ENCODE measurements around the gene HSD17B3.

Gene HSD17B3

DNA sequence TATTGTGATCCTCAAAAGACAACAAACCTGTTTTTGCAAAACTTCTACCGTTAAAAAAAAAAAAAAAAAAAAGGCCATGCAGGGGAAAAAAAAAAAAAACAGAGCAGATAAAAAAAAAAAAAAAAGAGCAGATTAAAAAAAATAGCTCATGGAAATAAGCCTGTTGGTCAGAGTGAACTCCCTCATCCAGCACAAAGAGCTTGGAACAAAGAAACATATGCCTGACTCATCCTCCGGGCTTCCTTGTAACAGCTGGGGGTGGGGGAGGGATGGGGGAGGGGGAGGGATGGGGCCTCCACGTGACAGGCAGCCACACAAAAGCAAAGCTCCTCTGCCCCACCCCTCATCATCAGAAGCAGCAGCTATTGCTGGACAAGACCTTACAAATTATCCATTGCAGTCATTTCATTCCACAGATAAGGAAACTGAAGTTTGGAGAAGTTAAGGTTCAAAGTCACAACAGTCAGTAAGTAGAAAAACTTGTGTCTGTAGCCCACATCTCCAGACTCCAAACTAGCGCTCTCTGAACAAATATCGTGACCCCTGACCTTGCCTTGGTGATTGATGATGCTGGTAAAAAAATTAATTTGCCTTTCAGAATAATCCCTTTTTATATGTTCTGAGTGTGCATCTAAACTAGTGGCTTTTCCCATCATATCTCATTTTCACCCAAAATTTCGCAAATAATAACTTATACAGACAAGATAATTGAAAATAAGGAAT, 42.6 kb upstream of the HSD17B3 start:
- Histone ChIP-seq H3K79me2 (ENCODE audit: control insufficient read depth, insufficient read depth, low read length, poor library complexity) (no peaks in the 10 kb centered on the region), H3K27ac (ENCODE audit: low read depth, low read length) (no peak overlapping the region), H3K23ac (ENCODE audit: low read length) (no peak overlapping the region), H2BK12ac (ENCODE audit: low read length) (no peak overlapping the region), H3K4ac (ENCODE audit: low read depth, low read length) (no peak overlapping the region), H3K4me2 (ENCODE audit: low read length) (no peak overlapping the region), H3K36me3 (ENCODE audit: control insufficient read depth in 1 of 2, insufficient read depth in 2 of 2, low read length in 2 of 2) (peaks cover 5 to 14% of the 10 kb centered on the region in 2 experiments), H3K18ac (ENCODE audit: low read length) (no peak overlapping the region), H3K4me1 (ENCODE audit: control insufficient read depth in 1 of 2, insufficient read depth in 2 of 2, low read length in 2 of 2) (peaks cover 0 to 4% of the 10 kb centered on the region in 2 experiments), H3K79me1 (ENCODE audit: low read length) (peaks cover 7% of the 10 kb centered on the region), H2AK5ac (ENCODE audit: low read length) (no peak overlapping the region), H3K4me3 (ENCODE audit: low read depth, low read length) (no peak overlapping the region), H3K9me3 (ENCODE audit: insufficient read depth, low read depth, low read length) (peaks cover 7% of the 10 kb centered on the region), H3K27me3 (ENCODE audit: insufficient read depth, low read length) (no peaks in the 10 kb centered on the region), H4K12ac (ENCODE audit: low read depth, low read length) (no peak overlapping the region), H2BK5ac (ENCODE audit: low read depth, low read length, poor library complexity) (no peak overlapping the region), H4K91ac (ENCODE audit: low read depth, low read length) (no peak overlapping the region), H2AFZ (ENCODE audit: insufficient read depth, low read length, poor library complexity) (no peak overlapping the region), H3K14ac (ENCODE audit: low read length) (no peak overlapping the region), H3K9ac (ENCODE audit: low read length) (no peak overlapping the region), H4K8ac (ENCODE audit: low read depth, low read length) (no peak overlapping the region), H2BK120ac (ENCODE audit: insufficient read depth, low read length, poor library complexity) (no peak overlapping the region)
- WGBS (ENCODE audit: extremely low coverage, insufficient coverage, insufficient read length), result no CpG with 5 or more reads among the region's 6 CpGs
- DNase-seq, result peak in 1 of 2 donors; percentile 46

DNA sequence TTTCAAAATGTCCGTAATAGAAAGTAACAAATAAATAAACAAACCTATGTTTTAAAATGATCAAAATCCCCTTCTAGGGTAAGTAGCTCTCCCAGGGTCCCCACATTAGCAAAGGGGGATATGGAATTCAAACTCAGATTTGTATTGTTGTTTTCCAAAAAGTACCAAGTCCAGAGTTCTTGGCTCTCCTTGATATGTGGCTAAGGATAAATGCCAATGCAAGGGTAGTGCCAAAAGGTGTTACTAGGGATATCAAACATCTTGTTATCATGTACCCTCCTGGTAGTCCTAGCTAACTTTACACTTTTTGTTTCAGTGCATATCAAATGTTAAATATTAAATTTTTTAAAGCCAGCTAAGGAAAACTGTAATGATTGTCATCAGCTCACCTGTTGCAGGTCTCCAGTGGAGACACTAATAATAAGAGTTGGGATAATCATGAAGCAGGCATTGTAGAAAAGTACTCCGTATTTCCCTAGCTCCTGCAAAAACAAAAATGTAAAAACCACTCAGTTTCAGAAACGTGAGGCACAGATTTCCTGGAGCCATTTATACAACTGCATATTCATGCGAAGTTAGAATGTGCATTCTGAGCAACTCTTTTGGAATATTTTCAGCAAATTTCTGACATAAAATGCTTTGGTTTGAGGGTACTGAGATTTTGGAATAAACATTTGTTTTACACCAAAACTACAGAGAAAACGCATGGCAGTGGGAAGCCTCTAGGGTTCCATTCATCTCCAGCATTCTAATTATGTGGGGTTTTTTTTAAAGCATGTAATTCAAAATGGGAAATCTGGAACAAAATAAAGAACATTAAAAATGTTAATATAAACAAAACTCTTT, 41.8 kb upstream of the HSD17B3 start:
- Histone ChIP-seq H3K9me3 (ENCODE audit: insufficient read depth, low read depth, low read length) (peaks cover 7% of the 10 kb centered on the region), H4K91ac (ENCODE audit: low read depth, low read length) (no peak overlapping the region), H3K4ac (ENCODE audit: low read depth, low read length) (no peak overlapping the region), H3K4me2 (ENCODE audit: low read length) (no peak overlapping the region), H2BK120ac (ENCODE audit: insufficient read depth, low read length, poor library complexity) (no peak overlapping the region), H3K79me2 (ENCODE audit: control insufficient read depth, insufficient read depth, low read length, poor library complexity) (no peaks in the 10 kb centered on the region), H3K9ac (ENCODE audit: low read length) (no peak overlapping the region), H3K4me1 (ENCODE audit: control insufficient read depth in 1 of 2, insufficient read depth in 2 of 2, low read length in 2 of 2) (peaks cover 0 to 4% of the 10 kb centered on the region in 2 experiments), H2BK12ac (ENCODE audit: low read length) (no peak overlapping the region), H4K12ac (ENCODE audit: low read depth, low read length) (no peak overlapping the region), H2BK5ac (ENCODE audit: low read depth, low read length, poor library complexity) (no peak overlapping the region), H3K23ac (ENCODE audit: low read length) (no peak overlapping the region), H2AFZ (ENCODE audit: insufficient read depth, low read length, poor library complexity) (no peak overlapping the region), H3K27ac (ENCODE audit: low read depth, low read length) (no peak overlapping the region), H3K79me1 (ENCODE audit: low read length) (peaks cover 7% of the 10 kb centered on the region), H3K18ac (ENCODE audit: low read length) (no peak overlapping the region), H3K14ac (ENCODE audit: low read length) (no peak overlapping the region), H3K27me3 (ENCODE audit: insufficient read depth, low read length) (no peaks in the 10 kb centered on the region), H4K8ac (ENCODE audit: low read depth, low read length) (no peak overlapping the region), H3K36me3 (ENCODE audit: control insufficient read depth in 1 of 2, insufficient read depth in 2 of 2, low read length in 2 of 2) (peaks cover 5 to 14% of the 10 kb centered on the region in 2 experiments), H3K4me3 (ENCODE audit: low read depth, low read length) (no peak overlapping the region), H2AK5ac (ENCODE audit: low read length) (no peak overlapping the region)
- no CpG with 5 or more reads among the region's 5 CpGs for WGBS (ENCODE audit: extremely low coverage, insufficient coverage, insufficient read length)
- no peak for DNase-seq

DNA sequence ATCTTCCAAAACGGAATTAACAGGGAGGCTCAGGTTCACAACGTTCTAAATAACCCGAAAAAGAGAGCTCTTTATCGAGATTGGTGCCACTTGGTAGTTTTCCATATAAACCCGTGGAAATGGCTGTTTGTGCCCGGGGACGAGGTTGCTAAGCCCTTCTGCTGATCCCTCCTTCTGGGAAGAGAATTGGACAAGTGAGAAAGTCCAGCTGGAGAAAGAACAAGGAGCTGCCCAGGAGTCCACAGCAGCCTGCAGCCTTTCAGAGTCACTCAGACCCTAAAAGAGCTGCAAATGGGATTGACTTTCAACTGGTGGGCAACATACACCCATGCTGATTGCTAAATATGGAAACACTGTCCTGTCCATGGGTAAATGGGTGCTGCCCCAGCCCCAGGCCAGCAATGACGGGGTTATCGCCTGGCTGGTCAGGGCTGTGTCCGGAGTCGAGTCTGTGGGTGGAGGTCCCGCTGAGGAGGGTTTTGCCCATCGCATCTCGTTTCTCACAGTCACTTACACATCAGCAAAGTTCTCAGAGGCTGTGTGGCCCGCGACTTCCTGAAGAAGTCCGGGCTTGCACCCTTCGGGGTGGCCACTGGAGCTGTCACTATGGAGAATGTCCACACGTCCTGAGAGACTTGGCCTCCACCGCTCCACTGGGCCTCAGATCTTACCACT, 40.7 kb upstream of the HSD17B3 start:
- peak overlapping the region; percentile 14 for H3K18ac ChIP-seq (ENCODE audit: low read length)
- H3K9me3 ChIP-seq (ENCODE audit: insufficient read depth, low read depth, low read length), result peaks cover 2% of the 10 kb centered on the region
- no peak overlapping the region for H3K27ac ChIP-seq (ENCODE audit: low read depth, low read length)
- no peak overlapping the region for H2BK5ac ChIP-seq (ENCODE audit: low read depth, low read length, poor library complexity)
- H3K23ac ChIP-seq (ENCODE audit: low read length), result no peak overlapping the region
- no peak overlapping the region for H3K9ac ChIP-seq (ENCODE audit: low read length)
- no peak overlapping the region for H4K12ac ChIP-seq (ENCODE audit: low read depth, low read length)
- H2AK5ac ChIP-seq (ENCODE audit: low read length), result peak overlapping the region; percentile 5
- no CpG with 5 or more reads among the region's 20 CpGs for WGBS (ENCODE audit: extremely low coverage, insufficient coverage, insufficient read length)
- H3K4me1 ChIP-seq (ENCODE audit: control insufficient read depth in 1 of 2, insufficient read depth in 2 of 2, low read length in 2 of 2), result peaks cover 0 to 4% of the 10 kb centered on the region in 2 experiments
- peaks cover 7% of the 10 kb centered on the region for H3K79me1 ChIP-seq (ENCODE audit: low read length)
- H3K79me2 ChIP-seq (ENCODE audit: control insufficient read depth, insufficient read depth, low read length, poor library complexity), result no peaks in the 10 kb centered on the region
- DNase-seq, result no peak
- no peak overlapping the region for H3K4me2 ChIP-seq (ENCODE audit: low read length)
- H3K36me3 ChIP-seq (ENCODE audit: control insufficient read depth in 1 of 2, insufficient read depth in 2 of 2, low read length in 2 of 2), result peaks cover 5 to 10% of the 10 kb centered on the region in 2 experiments
- H4K91ac ChIP-seq (ENCODE audit: low read depth, low read length), result peak overlapping the region; percentile 35
- H4K8ac ChIP-seq (ENCODE audit: low read depth, low read length), result no peak overlapping the region
- no peak overlapping the region for H2AFZ ChIP-seq (ENCODE audit: insufficient read depth, low read length, poor library complexity)
- peak overlapping the region; percentile 43 for H3K14ac ChIP-seq (ENCODE audit: low read length)
- peak overlapping the region; percentile 91 for H2BK12ac ChIP-seq (ENCODE audit: low read length)
- no peak overlapping the region for H3K4me3 ChIP-seq (ENCODE audit: low read depth, low read length)
- H3K27me3 ChIP-seq (ENCODE audit: insufficient read depth, low read length), result no peaks in the 10 kb centered on the region
- H2BK120ac ChIP-seq (ENCODE audit: insufficient read depth, low read length, poor library complexity), result peak overlapping the region; percentile 36
- H3K4ac ChIP-seq (ENCODE audit: low read depth, low read length), result peak overlapping the region; percentile 24

DNA sequence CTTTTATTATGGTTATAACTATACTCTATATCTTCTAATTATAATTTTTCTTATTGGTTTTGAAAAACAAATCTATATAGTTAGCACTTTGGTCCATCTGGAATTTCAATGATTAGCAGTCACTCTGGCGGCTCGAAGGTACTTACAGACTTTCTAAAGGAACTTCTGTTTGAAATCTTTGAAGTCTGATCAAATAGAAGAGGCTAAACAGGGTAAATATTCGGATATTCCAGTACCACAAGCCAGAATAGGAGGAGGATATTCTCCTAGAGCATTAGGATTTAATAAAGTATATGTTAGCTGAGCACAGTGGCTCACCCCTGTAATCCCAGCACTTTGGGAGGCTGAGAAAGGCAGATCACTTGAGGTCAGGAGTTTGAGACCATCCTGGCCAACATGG, 38.7 kb upstream of the HSD17B3 start:
- H3K79me1 ChIP-seq (ENCODE audit: low read length), result peaks cover 6% of the 10 kb centered on the region
- no peak overlapping the region for H3K4me3 ChIP-seq (ENCODE audit: low read depth, low read length)
- no peak overlapping the region for H4K8ac ChIP-seq (ENCODE audit: low read depth, low read length)
- H3K79me2 ChIP-seq (ENCODE audit: control insufficient read depth, insufficient read depth, low read length, poor library complexity), result no peaks in the 10 kb centered on the region
- DNase-seq, result no peak
- H3K27me3 ChIP-seq (ENCODE audit: insufficient read depth, low read length), result no peaks in the 10 kb centered on the region
- no peak overlapping the region for H3K4ac ChIP-seq (ENCODE audit: low read depth, low read length)
- no peak overlapping the region for H3K18ac ChIP-seq (ENCODE audit: low read length)
- H3K4me1 ChIP-seq (ENCODE audit: control insufficient read depth in 1 of 2, insufficient read depth in 2 of 2, low read length in 2 of 2), result peaks cover 0 to 4% of the 10 kb centered on the region in 2 experiments
- H3K9me3 ChIP-seq (ENCODE audit: insufficient read depth, low read depth, low read length), result peaks cover 2% of the 10 kb centered on the region
- no peak overlapping the region for H2BK120ac ChIP-seq (ENCODE audit: insufficient read depth, low read length, poor library complexity)
- H2BK12ac ChIP-seq (ENCODE audit: low read length), result peak overlapping the region; percentile 40
- H3K36me3 ChIP-seq (ENCODE audit: control insufficient read depth in 1 of 2, insufficient read depth in 2 of 2, low read length in 2 of 2), result peaks cover 5 to 10% of the 10 kb centered on the region in 2 experiments
- no peak overlapping the region for H2AFZ ChIP-seq (ENCODE audit: insufficient read depth, low read length, poor library complexity)
- H2BK5ac ChIP-seq (ENCODE audit: low read depth, low read length, poor library complexity), result no peak overlapping the region
- H2AK5ac ChIP-seq (ENCODE audit: low read length), result peak overlapping the region; percentile 21
- H3K27ac ChIP-seq (ENCODE audit: low read depth, low read length), result no peak overlapping the region
- WGBS (ENCODE audit: extremely low coverage, insufficient coverage, insufficient read length), result no CpG with 5 or more reads among the region's 3 CpGs
- H4K91ac ChIP-seq (ENCODE audit: low read depth, low read length), result no peak overlapping the region
- no peak overlapping the region for H3K4me2 ChIP-seq (ENCODE audit: low read length)
- H3K9ac ChIP-seq (ENCODE audit: low read length), result no peak overlapping the region
- no peak overlapping the region for H3K14ac ChIP-seq (ENCODE audit: low read length)
- no peak overlapping the region for H3K23ac ChIP-seq (ENCODE audit: low read length)
- H4K12ac ChIP-seq (ENCODE audit: low read depth, low read length), result no peak overlapping the region

Measured in trophoblast cell (in vitro differentiated cells and primary cell).